Mucosa of stomach (tissue), 1 donor: ENCODE results near the gene FXR2.
A peak's percentile ranks its signal among the peaks of the same experiment; 100 is the strongest.
"Not testable (repeated sequence)": the region's sequence is repeated elsewhere in the genome, so short reads cannot be mapped to it uniquely, and the experiment has no call there.

ENCODE experiments used
- H3K27me3 ChIP-seq: one replicate; pipeline ENCODE4 v1.7.0; 2013; ENCODE audit warnings: mild to moderate bottlenecking, low read length; ENCODE audit not compliant: control insufficient read depth, insufficient read depth
- H3K36me3 ChIP-seq: one replicate; pipeline ENCODE4 v1.7.0; 2013; ENCODE audit warnings: low read length; ENCODE audit not compliant: control insufficient read depth, insufficient read depth
- H3K4me1 ChIP-seq: one replicate; pipeline ENCODE4 v1.7.0; 2013; ENCODE audit warnings: mild to moderate bottlenecking, low read length; ENCODE audit not compliant: control insufficient read depth, insufficient read depth
- H3K4me3 ChIP-seq: one replicate; pipeline ENCODE4 v1.7.0; 2013; ENCODE audit warnings: low read length
- H3K9ac ChIP-seq: one replicate; pipeline ENCODE4 v1.7.0; 2013; ENCODE audit warnings: mild to moderate bottlenecking, low read length, moderate library complexity
- H3K9me3 ChIP-seq: one replicate; pipeline ENCODE4 v1.7.0; 2013; ENCODE audit warnings: mild to moderate bottlenecking, low read length, moderate library complexity; ENCODE audit not compliant: control insufficient read depth
- donor health status: Pancreatic carcinoma.

Gene FXR2

DNA sequence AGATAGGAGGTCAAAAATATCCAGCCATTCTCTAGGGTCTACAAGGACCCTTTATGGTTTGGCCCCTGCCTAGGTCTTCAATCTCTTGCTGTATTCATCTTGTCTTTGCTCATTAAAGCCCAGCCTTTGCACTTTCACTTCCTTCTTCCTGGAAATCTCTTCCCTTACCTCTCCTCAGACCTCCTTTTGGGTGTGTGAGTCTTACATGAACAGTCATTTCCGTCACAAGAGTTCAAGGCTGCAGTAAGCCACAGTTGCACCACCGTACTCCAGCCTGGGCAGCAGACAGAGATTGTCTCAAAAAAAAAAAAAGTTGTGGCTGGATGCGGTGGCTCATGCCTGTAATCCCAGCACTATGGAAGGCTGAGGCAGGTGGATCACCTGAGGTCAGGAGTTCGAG, 30.1 kb upstream of the FXR2 start:
- Histone ChIP-seq H3K27me3 (peaks cover 4% of the 10 kb centered on the region), H3K4me3 (no peak overlapping the region), H3K9ac (no peak overlapping the region), H3K9me3 (no peaks in the 10 kb centered on the region), H3K4me1 (no peaks in the 10 kb centered on the region), H3K36me3 (no peaks in the 10 kb centered on the region)

DNA sequence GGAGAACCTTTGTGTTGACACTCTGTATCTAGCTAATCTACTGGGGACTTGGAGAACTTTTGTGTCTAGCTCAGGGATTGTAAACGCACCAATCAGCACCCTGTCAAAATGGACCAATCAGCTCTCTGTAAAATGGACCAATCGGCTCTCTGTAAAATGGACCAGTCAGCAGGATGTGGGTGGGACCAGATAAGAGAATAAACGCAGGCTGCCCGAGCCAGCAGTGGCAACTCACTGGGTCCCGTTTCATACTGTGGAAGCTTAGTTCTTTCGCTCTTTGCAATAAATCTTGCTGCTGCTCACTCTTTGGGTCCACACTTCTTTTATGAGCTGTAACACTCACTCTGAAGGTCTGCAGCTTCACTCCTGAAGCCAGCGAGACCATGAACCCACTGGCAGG, 26.9 kb upstream of the FXR2 start:
- not testable (repeated sequence) for H3K9me3 ChIP-seq

DNA sequence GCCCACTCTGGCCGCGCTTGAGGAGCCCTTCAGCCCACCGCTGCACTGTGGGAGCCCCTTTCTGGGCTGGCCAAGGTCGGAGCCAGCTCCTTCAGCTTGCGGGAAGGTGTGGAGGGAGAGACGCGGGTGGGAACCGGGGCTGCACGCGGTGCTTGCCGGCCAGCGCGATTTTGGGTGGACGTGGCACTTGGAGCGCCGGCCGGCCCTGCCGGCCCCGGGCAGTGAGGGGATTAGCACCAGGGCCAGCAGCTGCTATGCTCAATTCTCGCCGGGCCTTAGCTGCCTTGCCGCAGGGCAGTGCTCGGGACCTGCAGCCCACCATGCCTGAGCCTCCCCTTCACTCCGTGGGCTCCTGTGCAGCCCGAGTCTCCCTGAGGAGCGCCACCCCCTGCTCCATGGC, 26.1 kb upstream of the FXR2 start:
- Histone ChIP-seq H3K4me1 (no peaks in the 10 kb centered on the region), H3K4me3 (no peak overlapping the region), H3K27me3 (no peaks in the 10 kb centered on the region), H3K36me3 (no peaks in the 10 kb centered on the region), H3K9me3 (no peaks in the 10 kb centered on the region), H3K9ac (no peak overlapping the region)

More for the DNA sequence above, 26.9 kb upstream of the FXR2 start:
- not testable (repeated sequence) for H3K36me3 ChIP-seq, H3K9ac ChIP-seq, H3K4me3 ChIP-seq, H3K4me1 ChIP-seq, H3K27me3 ChIP-seq

DNA sequence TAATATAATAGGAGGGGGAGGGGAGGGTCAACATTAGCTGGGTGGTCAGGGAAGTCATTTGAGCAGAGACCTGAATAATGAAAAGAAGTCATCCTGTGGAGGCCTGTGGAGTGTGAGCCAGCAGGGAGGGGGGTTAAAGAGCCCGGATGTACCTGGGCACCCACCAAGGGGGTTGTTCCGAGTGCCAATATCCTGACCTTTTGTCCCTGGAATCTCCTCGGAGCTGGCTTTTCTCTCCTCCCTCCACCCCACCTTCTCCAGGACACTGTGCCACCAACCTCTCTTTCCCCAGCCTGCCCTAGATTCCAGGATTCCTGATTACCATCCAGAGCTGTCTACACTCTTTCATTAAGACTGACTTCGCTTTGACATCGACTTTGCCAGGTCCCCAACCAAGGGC, 21.5 kb upstream of the FXR2 start:
- Histone ChIP-seq H3K4me1 (peaks cover 17% of the 10 kb centered on the region), H3K9me3 (no peaks in the 10 kb centered on the region), H3K27me3 (peaks cover 4% of the 10 kb centered on the region), H3K36me3 (no peaks in the 10 kb centered on the region), H3K4me3 (no peak overlapping the region), H3K9ac (no peak overlapping the region)

DNA sequence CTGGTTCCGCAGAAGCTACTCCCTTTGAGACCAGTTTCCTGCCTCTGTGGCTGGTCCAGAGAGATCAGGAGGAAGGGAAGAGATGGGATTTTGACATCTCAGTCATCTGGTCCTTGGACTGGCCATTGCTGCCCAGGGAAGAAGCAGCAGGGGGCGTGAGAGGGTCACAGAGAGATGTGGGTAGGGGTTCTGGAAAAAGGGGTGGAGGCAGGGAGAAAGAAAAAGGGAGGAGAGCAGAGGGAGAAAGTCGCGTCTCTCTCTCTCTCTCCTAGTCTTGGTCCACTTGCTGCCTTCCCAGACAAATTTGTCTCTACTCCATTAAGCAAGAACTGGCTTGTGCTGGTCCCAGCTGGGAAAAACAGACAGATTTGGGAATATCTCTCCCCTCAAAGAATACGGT, 19.7 kb upstream of the FXR2 start:
- H3K4me3 ChIP-seq = no peak overlapping the region
- H3K36me3 ChIP-seq = no peaks in the 10 kb centered on the region
- peaks cover 17% of the 10 kb centered on the region for H3K4me1 ChIP-seq
- H3K9ac ChIP-seq = no peak overlapping the region
- no peaks in the 10 kb centered on the region for H3K9me3 ChIP-seq
- H3K27me3 ChIP-seq = peaks cover 4% of the 10 kb centered on the region

DNA sequence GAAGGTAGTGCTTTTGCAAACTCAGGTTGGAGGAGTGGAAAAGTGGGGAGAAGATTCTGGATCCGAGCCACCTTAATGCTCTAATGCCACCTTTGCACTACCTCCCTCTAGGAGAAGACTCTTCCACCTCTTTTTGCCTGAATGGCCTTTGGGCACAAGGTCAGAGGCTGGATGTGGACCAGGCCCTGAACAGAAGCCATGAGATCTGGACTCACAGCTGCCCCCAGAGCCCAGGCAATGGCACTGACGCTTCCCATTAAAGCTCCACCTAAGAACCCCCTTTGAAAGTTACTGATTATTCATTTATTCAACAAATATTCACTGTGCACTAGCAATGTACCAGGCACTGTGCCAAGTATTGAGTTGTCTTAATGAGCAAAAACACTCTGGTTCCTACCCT, 18.4 kb upstream of the FXR2 start:
- Histone ChIP-seq H3K27me3 (peaks cover 4% of the 10 kb centered on the region), H3K36me3 (no peaks in the 10 kb centered on the region), H3K9ac (no peak overlapping the region), H3K9me3 (no peaks in the 10 kb centered on the region), H3K4me1 (peaks cover 20% of the 10 kb centered on the region), H3K4me3 (no peak overlapping the region)

DNA sequence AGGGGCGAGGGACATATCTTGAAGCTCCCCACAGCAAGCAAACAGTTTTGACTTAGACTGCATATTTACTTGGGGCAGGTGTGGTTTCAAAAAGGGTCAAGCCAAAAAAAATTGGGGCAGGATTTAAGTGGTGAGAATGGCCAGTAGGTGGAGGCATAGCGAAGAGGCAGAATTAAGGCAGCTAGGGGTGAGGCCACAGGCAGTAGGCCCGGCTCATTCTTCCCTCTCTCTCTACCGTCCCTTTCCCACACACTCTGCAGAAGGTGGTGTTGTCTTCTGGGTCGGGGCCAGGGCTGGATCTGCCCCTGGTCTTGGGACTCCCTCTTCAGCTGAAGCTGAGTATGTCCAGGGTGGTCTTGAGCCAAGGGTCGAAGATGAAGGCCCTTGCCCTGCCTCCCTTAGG, 17.8 kb upstream of the FXR2 start:
- H3K4me3 ChIP-seq = no peak overlapping the region
- H3K27me3 ChIP-seq = peaks cover 4% of the 10 kb centered on the region
- no peaks in the 10 kb centered on the region for H3K9me3 ChIP-seq
- H3K4me1 ChIP-seq = peaks cover 24% of the 10 kb centered on the region
- H3K9ac ChIP-seq = no peak overlapping the region
- H3K36me3 ChIP-seq = no peaks in the 10 kb centered on the region

DNA sequence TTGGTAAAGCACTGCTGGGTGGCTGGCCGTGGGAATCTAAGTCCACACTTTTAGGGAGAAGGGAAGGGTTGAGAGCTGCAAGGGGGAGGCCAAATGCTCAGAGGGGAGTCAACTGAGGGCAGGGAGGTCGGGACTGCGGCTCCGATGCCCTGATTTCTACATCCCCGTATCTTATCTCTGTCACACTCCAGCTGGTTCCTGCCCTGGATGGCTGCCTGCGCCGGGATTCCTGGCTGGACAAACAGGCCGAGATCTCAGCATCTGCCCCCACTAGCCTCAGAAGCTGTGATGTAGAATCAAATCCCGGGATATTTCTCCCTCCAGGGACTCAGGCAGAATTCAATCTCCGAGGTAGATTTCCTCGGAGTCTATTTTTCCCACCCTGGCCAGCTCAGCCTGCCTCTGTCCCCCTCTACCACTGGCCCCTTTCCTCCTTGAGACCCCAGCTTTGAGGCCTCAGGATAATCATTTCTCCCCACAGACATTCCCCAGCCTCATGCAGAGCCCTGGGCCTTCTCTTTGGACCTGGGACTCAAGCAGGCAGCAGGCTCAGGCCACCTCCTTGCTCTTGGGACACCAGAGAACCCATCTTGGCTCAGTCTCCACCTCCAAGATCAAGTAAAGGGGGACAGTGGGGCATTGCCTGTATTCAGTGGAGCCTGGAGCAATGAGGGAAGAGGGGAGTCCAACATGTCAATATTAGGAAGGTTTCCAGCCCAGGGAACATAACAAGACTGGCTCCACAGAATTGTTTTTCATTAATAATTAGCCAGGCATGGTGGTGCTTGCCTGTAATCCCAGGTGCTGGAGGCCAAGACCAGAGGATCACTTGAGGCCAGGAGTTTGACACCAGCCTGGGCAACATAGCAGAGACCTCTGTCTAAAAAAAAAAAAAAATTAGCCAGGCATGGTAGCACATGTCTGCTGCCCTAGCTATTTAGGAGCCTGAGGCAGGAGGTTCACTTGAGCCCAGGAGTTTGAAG, 17.0 kb upstream of the FXR2 start:
- peaks cover 4% of the 10 kb centered on the region for H3K27me3 ChIP-seq
- no peak overlapping the region for H3K9ac ChIP-seq
- H3K4me3 ChIP-seq = no peak overlapping the region
- no peaks in the 10 kb centered on the region for H3K9me3 ChIP-seq
- peaks cover 24% of the 10 kb centered on the region for H3K4me1 ChIP-seq
- no peaks in the 10 kb centered on the region for H3K36me3 ChIP-seq

DNA sequence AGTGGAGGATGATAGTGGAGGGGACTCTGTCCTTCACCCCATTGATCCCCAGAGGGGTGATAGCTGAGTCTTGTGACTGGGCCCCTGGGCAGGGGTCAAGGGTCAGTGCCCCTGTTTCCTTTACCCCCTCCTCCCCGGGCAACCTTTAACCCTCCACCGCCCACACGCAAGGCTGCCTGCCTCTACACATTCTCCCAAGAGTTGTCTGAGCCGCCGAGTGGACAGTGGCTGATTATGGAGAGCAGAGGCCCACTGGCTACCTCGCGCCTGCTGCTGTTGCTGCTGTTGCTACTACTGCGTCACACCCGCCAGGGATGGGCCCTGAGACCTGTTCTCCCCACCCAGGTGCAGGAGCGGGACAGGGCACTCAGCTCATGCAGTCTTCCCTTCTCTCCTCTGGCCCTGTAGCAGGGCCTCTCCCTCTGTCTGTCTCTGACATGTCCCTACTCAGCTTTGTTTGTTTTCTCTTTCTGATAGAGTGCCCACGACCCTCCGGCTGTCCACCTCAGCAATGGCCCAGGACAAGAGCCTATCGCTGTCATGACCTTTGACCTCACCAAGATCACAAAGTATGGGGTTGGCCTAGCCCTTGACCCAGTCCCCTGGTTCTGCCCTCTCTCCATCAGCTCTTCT, 15.4 kb upstream of the FXR2 start, which contains the start of gene SHBG:
TSS of gene SHBG (plus strand) at position 197 of the 633 bp plus-strand sequence. CDS start at position 235, 38 bp downstream.
- Histone ChIP-seq H3K4me1 (peaks cover 24% of the 10 kb centered on the region), H3K36me3 (no peaks in the 10 kb centered on the region), H3K4me3 (no peak within 1 kb of the TSS), H3K27me3 (peaks cover 4% of the 10 kb centered on the region), H3K9ac (no peak within 1 kb of the TSS), H3K9me3 (no peaks in the 10 kb centered on the region)

DNA sequence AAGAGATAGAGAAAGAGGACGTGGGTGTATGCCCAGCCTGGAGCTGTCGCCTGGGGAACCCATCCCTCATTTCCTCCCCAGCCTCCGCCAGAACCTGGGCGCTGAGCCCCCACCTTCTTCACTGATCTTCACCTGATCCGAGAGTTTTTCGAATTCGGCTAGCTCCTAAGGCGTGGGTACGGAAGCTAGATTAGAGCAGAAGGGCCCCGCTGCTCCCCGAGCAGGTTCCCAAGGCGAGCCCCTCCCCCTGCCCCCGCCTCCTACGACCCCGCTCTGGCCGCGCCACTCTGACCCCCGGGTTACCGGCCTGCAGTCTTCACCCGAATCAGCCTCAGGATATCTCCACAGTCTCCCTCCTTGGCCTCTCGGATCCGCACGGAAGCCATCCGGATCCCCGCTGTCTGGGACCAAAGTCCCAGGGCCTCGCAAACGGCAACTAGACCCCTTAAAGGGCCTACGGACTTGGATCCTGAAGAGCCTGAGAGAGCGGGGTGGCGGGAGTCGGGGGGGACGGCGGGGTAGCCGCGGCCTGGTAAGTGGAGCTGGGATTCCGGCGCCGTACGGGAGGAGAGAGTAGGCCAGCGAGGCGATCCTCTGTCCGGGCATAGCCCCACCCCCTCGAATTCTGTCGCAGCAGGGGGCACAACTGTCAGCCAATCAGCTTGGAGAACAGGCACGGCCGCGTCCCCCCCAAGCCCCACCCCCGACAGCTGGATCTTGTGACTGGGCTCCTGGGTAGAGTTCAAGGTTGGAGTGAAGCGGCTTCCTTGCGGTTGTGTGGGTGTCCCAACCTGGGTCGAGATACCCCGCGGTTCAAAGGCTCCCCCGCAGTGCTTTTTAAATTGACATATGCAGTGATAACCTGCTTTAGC, 12.8 kb upstream of the FXR2 start, which contains the start of gene SAT2:
TSS of gene SAT2 (minus strand) at position 572 of the 872 bp plus-strand sequence. CDS start at position 386, 186 bp downstream.
- Histone ChIP-seq H3K9me3 (no peaks in the 10 kb centered on the region), H3K36me3 (no peaks in the 10 kb centered on the region), H3K4me1 (peaks cover 18% of the 10 kb centered on the region), H3K4me3 (peak within 1 kb of the TSS; percentile 80), H3K9ac (peak within 1 kb of the TSS; percentile 92), H3K27me3 (no peaks in the 10 kb centered on the region)

DNA sequence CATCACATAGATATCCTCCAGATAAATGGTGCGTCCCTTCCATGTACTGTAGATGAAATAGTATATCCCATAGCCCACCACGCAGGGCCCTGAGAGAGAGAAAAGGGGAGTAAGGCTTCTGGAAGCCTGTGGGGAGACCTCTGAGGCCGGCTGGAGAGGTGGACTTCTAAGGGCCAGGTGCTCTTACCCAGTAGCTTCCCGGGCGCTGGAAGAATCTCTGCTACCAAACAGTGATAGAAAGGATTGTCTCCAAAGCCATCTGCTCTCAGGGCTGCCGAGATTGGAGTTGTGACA, 12.2 kb upstream of the FXR2 start:
- Histone ChIP-seq H3K9ac (peak overlapping the region; percentile 92), H3K27me3 (no peaks in the 10 kb centered on the region), H3K9me3 (no peaks in the 10 kb centered on the region), H3K4me1 (peaks cover 13% of the 10 kb centered on the region), H3K4me3 (peak overlapping the region; percentile 80), H3K36me3 (no peaks in the 10 kb centered on the region)
